ENCODE measurements around the gene DDTL. TPM values are rescaled to one million over a fixed set of nuclear protein-coding genes. Genes with fewer than 3 reads are reported as not detected.

Gene DDTL
- total RNA-seq, 3 donors from 2014 or later (not counting 1 experiment from before 2014, with no cell fraction given): 5.0 TPM; not detected in 2

DNA sequence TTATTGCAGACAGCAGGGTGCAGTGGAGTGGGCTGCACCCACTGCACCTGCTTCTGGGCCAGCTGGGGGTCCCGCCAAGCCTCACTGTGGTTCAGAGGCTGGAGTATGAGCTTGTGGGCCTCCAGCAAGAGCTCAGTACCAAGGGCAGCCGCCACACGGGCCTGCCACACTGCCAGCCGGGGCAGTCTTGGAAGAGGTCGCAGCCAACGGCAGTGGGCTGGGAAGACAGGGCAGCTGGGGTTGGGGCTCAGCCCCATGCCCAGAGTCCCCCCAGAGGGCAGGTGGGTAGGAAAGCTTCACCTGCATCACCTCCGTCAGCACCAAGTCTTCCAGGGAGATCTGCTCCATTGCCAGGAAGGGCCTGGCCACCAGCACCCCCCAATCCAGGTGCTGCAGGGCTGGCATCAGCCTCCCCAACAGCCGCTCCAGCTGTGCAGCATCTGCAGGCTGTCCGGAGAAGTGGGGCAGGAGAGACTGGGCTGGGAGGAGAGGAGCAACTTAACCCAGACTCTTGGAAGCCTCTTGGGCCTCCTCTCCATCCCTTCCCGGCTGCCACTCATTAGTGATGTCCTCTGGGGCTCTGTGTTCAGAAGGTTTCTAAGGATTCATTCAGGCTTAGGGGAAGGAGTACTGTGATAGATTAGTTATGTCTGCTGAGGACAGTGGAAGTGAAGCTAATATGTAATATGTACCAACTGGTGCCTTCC lies 39.7 kb downstream of the DDTL start:
- peaks cover 7 to 13% of the 10 kb centered on the region in 2 donors for H3K4me1 Mint-ChIP-seq
- Histone ChIP-seq H3K27me3 (ENCODE audit: control insufficient read depth, insufficient read depth, low read length) (peaks cover 3% of the 10 kb centered on the region), H3K27ac (ENCODE audit: low read length) (no peak overlapping the region), H3K36me3 (ENCODE audit: control insufficient read depth, insufficient read depth, low read length) (no peaks in the 10 kb centered on the region), H3K4me3 (ENCODE audit: low read length) (no peak overlapping the region), H3K9me3 (ENCODE audit: control insufficient read depth, insufficient read depth, low read length) (no peaks in the 10 kb centered on the region), H3K4me1 (ENCODE audit: control insufficient read depth, insufficient read depth, low read length) (peaks cover 5% of the 10 kb centered on the region)
- no peak overlapping the region for H3K27ac Mint-ChIP-seq
- peaks cover 0 to 4% of the 10 kb centered on the region in 2 donors for H3K27me3 Mint-ChIP-seq (ENCODE audit: low read depth in 2 of 2)
- WGBS (ENCODE audit: insufficient coverage): 83% methylated on average over 10 of the region's 10 CpGs
- intact Hi-C loops (cut with micrococcal nuclease): no loop called here
- no peak for ATAC-seq
- H3K36me3 Mint-ChIP-seq: no peaks in the 10 kb centered on the region
- DNase-seq: no peak
- no peak overlapping the region for H3K4me3 Mint-ChIP-seq
- TF ChIP-seq, protein P1, sequence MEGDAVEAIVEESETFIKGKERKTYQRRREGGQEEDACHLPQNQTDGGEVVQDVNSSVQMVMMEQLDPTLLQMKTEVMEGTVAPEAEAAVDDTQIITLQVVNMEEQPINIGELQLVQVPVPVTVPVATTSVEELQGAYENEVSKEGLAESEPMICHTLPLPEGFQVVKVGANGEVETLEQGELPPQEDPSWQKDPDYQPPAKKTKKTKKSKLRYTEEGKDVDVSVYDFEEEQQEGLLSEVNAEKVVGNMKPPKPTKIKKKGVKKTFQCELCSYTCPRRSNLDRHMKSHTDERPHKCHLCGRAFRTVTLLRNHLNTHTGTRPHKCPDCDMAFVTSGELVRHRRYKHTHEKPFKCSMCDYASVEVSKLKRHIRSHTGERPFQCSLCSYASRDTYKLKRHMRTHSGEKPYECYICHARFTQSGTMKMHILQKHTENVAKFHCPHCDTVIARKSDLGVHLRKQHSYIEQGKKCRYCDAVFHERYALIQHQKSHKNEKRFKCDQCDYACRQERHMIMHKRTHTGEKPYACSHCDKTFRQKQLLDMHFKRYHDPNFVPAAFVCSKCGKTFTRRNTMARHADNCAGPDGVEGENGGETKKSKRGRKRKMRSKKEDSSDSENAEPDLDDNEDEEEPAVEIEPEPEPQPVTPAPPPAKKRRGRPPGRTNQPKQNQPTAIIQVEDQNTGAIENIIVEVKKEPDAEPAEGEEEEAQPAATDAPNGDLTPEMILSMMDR (IDR thresholded peaks at IDR 0.05): no peak
- H3K9me3 Mint-ChIP-seq: no peaks in the 10 kb centered on the region

DNA sequence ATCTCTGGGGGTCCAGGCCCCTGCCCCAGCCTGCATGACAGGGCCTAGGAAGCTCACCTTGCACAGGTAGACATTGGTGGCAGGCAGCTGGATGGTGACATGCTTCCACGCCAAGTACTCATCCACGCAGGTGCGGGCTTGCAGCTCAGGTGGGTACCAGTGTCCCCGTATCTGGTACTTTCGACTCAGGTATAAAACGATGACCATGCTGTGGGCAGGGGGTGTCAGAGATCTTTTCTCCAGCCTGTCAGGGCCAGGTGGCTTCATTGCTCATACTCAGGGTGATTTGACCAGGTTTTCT lies 40.2 kb downstream of the DDTL start:
- H3K36me3 ChIP-seq (ENCODE audit: control insufficient read depth, insufficient read depth, low read length): no peaks in the 10 kb centered on the region
- H3K27ac Mint-ChIP-seq: no peak overlapping the region
- H3K9me3 Mint-ChIP-seq: no peaks in the 10 kb centered on the region
- H3K4me3 ChIP-seq (ENCODE audit: low read length): no peak overlapping the region
- ATAC-seq (no peak), DNase-seq (no peak)
- WGBS (ENCODE audit: insufficient coverage): 89% methylated on average over 6 of the region's 6 CpGs
- peaks cover 3% of the 10 kb centered on the region for H3K27me3 ChIP-seq (ENCODE audit: control insufficient read depth, insufficient read depth, low read length)
- TF ChIP-seq, protein P1 (IDR thresholded peaks at IDR 0.05): no peak
- peaks cover 0 to 4% of the 10 kb centered on the region in 2 donors for H3K27me3 Mint-ChIP-seq (ENCODE audit: low read depth in 2 of 2)
- H3K4me1 Mint-ChIP-seq: peaks cover 13 to 18% of the 10 kb centered on the region in 2 donors
- H3K4me3 Mint-ChIP-seq: no peak overlapping the region
- no peak overlapping the region for H3K27ac ChIP-seq (ENCODE audit: low read length)
- H3K36me3 Mint-ChIP-seq: no peaks in the 10 kb centered on the region
- intact Hi-C loops (cut with micrococcal nuclease): no loop called here
- H3K4me1 ChIP-seq (ENCODE audit: control insufficient read depth, insufficient read depth, low read length): peaks cover 10% of the 10 kb centered on the region
- H3K9me3 ChIP-seq (ENCODE audit: control insufficient read depth, insufficient read depth, low read length): no peaks in the 10 kb centered on the region

DNA sequence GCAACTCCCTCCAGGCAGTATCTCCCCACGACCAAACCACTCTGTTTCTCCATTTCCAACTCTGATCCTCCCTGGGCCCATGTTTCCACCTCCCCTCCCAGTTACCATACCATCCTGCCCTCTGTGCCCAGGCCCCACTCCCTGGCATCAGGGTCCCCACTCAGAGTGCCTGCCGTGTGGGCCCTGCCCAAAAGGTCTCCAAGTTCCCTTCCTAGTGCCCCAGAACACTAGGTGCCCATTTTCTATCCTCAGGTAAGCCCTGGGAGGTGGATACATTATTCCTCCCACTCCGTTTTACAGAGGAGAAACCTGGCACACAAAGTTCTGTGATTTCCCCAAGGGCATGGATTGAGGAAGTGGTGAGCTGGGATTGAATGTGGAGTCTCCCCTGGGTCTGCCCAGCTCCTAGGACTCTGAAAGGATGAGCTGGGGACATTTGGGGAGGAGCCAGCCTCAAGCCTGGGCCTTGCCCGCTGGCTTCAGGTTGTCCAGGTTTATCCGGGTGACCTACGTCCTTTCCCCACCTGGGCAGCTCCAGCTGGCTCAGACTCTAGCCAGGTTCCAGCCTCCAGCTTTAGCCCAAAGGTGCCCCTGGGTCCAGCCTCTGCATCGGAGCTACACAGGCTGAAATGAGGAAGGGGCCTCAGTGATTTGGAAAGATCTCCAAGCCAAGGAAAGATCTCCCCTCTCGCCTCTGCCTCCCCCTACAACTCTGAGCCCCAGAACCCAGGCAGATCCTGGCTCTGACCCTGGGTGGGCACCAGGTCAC lies 40.7 kb downstream of the DDTL start:
- Mint-ChIP-seq H3K4me1 (peaks cover 13 to 19% of the 10 kb centered on the region in 2 donors), H3K27ac (no peak overlapping the region), H3K27me3 (ENCODE audit: low read depth in 2 of 2) (no peaks in the 10 kb centered on the region), H3K4me3 (no peak overlapping the region), H3K9me3 (no peaks in the 10 kb centered on the region), H3K36me3 (no peaks in the 10 kb centered on the region)
- TF ChIP-seq, protein P1 (IDR thresholded peaks at IDR 0.05): no peak
- intact Hi-C loops (cut with micrococcal nuclease): no loop called here
- H3K27ac ChIP-seq (ENCODE audit: low read length): no peak overlapping the region
- no peak for DNase-seq
- no peak overlapping the region for H3K4me3 ChIP-seq (ENCODE audit: low read length)
- 84% methylated on average over 8 of the region's 8 CpGs for WGBS (ENCODE audit: insufficient coverage)
- H3K9me3 ChIP-seq (ENCODE audit: control insufficient read depth, insufficient read depth, low read length): no peaks in the 10 kb centered on the region
- no peaks in the 10 kb centered on the region for H3K36me3 ChIP-seq (ENCODE audit: control insufficient read depth, insufficient read depth, low read length)
- peaks cover 3% of the 10 kb centered on the region for H3K27me3 ChIP-seq (ENCODE audit: control insufficient read depth, insufficient read depth, low read length)
- H3K4me1 ChIP-seq (ENCODE audit: control insufficient read depth, insufficient read depth, low read length): peaks cover 13% of the 10 kb centered on the region
- ATAC-seq: no peak
